PC-9 (cell line): ENCODE data around the gene FBXW12. TPM values are rescaled to one million over a fixed set of nuclear protein-coding genes. Genes with fewer than 3 reads are reported as not detected.
A peak's percentile ranks its signal among the peaks of the same experiment; 100 is the strongest.

Experiments used
- BruUV-seq: library from RNA; stranded (reverse); fragments of 400-500 nt; replicated peaks from 2 replicates; lab custom pipeline; 2021; lab: Mats Ljungman, UMichigan
- CTCF ChIA-PET: fragments of 300-600 bp; sonication (Branson Sonifier 250); formaldehyde crosslinking; loops from one replicate; lab custom pipeline; 2022; ENCODE audit warnings: antibody characterized with exemption; lab: Charles Lee
- POLR2A ChIA-PET: fragments of 300-600 bp; sonication (Branson Sonifier 250); formaldehyde crosslinking; loops from one replicate; lab custom pipeline; 2022; ENCODE audit warnings: antibody characterized with exemption; ENCODE audit not compliant: unreplicated experiment; lab: Charles Lee
- DNase-seq, 2 experiments: peaks; one replicate each; pipeline versions ENCODE4 v3.0.0 to v3.0.0-alpha.2; 2015 to 2022; ENCODE audit warnings: mixed read lengths in 1 of 2
- H2AFZ ChIP-seq: fragments of 200-600 bp; sonication (generic); 2 replicates; pipeline ENCODE4 v1.8.1; 2017; ENCODE audit warnings: antibody characterized with exemption
- H3F3A ChIP-seq: fragments of 200-600 bp; sonication (generic); 2 replicates; pipeline ENCODE4 v1.8.1; 2017; ENCODE audit warnings: antibody characterized with exemption, mild to moderate bottlenecking, low read depth; ENCODE audit not compliant: insufficient read depth
- H3K27ac ChIP-seq: fragments of 200-600 bp; sonication (generic); 2 replicates; pipeline ENCODE4 v1.6.1; 2016; ENCODE audit warnings: mixed run types
- H3K27me3 ChIP-seq: fragments of 200-600 bp; sonication (generic); 2 replicates; pipeline ENCODE4 v1.6.1; 2016; ENCODE audit warnings: low read depth, mixed run types; ENCODE audit not compliant: insufficient read depth
- H3K36me3 ChIP-seq: fragments of 200-600 bp; sonication (generic); 2 replicates; pipeline ENCODE4 v1.6.1; 2016; ENCODE audit warnings: low read depth, mixed run types
- H3K4me1 ChIP-seq: fragments of 200-600 bp; sonication (generic); replicated peaks from 2 replicates; pipeline ENCODE4 v1.6.1; 2016; ENCODE audit warnings: mixed run types; ENCODE audit not compliant: insufficient read depth
- H3K4me2 ChIP-seq: fragments of 200-600 bp; sonication (generic); 2 replicates; pipeline ENCODE4 v1.6.1; 2017; ENCODE audit warnings: mixed run types
- H3K4me3 ChIP-seq: fragments of 200-600 bp; sonication (generic); 2 replicates; pipeline ENCODE4 v1.6.1; 2016; ENCODE audit warnings: mixed run types
- H3K79me2 ChIP-seq: fragments of 200-600 bp; sonication (generic); 2 replicates; pipeline ENCODE4 v1.6.1; 2017; ENCODE audit warnings: low read depth, mixed run types
- H3K9me2 ChIP-seq: fragments of 200-600 bp; sonication (generic); 2 replicates; pipeline ENCODE4 v1.8.1; 2017; ENCODE audit warnings: mild to moderate bottlenecking; ENCODE audit not compliant: insufficient read depth
- H3K9me3 ChIP-seq: fragments of 200-600 bp; sonication (generic); 2 replicates; pipeline ENCODE4 v1.8.1; 2016; ENCODE audit warnings: low read depth; ENCODE audit not compliant: insufficient read depth
- H4K20me1 ChIP-seq: fragments of 200-600 bp; sonication (generic); 2 replicates; pipeline ENCODE4 v1.8.1; 2017; ENCODE audit not compliant: insufficient read depth
- EZH2 ChIP-seq: fragments of 200-600 bp; sonication (generic); IDR thresholded peaks from 2 replicates; pipeline ENCODE4 v1.8.0; 2017; ENCODE audit warnings: antibody characterized with exemption, low read depth
- intact Hi-C: fragments of 100-400 bp; cut with micrococcal nuclease; formaldehyde crosslinking; loops from one replicate; pipeline ENCODE4 v1.10.0; 2022; ENCODE audit not compliant: unreplicated experiment
- total RNA-seq: library from RNA; stranded (reverse); gene quantifications from 2 replicates; pipeline ENCODE4 v1.2.3, GENCODE V29; 2021
- TF ChIP-seq, protein P1 (sequence below): fragments of 200-600 bp; sonication (generic); conservative IDR thresholded peaks from 2 replicates; pipeline ENCODE4 v1.6.1; 2017; ENCODE audit warnings: mixed run types, antibody characterized with exemption, mild to moderate bottlenecking, moderate library complexity

FBXW12 gene
- total RNA-seq, 1 experiment from 2014 or later = not detected

DNA sequence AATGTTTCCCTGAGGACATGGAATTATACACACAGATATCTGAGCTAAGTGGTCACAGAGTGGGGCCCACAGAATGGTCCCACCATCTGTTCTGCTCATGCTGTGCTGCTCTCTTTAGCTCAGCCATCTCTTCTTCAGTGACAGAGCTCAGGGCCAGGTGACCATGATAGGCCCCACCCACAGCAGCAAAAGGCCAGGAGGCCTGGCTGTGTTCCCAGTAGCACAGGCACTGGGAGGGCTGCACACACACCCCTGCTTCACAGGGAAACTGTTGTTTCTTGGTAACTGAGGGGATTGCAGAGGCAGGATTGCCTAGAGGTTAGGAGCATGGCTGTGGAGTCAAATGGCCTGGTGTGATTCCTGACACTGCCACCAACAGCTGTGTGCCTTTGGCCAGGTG is 4.8 kb upstream of the FBXW12 start:
- intact Hi-C loops = no loop called here
- CTCF ChIA-PET = interaction anchor here (0.7 kb wide), 1 partner anchor 124 kb away, joined by 8 read pairs; no protein-coding TSS in a partner anchor

DNA sequence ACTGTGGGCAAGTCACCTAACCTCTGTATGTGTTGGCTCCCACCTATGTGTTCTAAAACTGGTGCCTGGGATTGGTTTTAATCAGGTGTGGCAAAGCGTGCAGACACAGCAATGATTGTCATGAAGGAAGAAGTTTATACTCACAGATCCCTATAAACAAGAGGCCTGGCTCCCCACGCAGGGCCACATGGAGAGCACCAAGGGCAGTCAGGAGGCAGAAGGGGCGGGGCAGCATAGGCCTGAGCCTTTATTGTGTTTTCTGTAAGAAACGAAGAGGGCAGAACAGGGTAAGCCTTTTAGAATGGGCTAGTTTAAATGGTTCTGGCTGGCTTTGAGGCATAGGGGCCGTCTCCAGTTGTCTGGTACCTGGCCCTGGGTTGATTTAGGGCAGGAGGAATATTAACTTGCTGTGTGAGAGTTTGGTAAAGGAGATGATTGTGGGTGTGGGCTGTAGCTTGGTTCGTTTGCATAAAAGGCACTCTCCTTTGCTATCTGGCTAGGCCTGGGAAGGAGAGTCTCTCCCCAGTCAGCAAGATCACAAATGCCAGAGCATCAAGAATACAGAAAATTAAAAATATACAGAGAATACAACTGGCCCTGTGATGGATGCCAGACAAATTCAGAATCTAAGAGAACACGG is 2.2 kb upstream of the FBXW12 start:
- intact Hi-C loops = no loop called here
- Histone ChIP-seq H3K9me3 (no peaks in the 10 kb centered on the region), H3K4me2 (no peak overlapping the region), H4K20me1 (no peaks in the 10 kb centered on the region), H3K9me2 (no peaks in the 10 kb centered on the region), H3K4me3 (no peak overlapping the region), H3F3A (no peaks in the 10 kb centered on the region), H3K36me3 (no peaks in the 10 kb centered on the region), H3K79me2 (no peaks in the 10 kb centered on the region), H2AFZ (no peak overlapping the region), H3K4me1 (no peaks in the 10 kb centered on the region), H3K27ac (no peak overlapping the region), H3K27me3 (no peaks in the 10 kb centered on the region)
- CTCF ChIA-PET = no interaction called here
- no peak for DNase-seq
- POLR2A ChIA-PET = no interaction called here
- TF ChIP-seq, protein P1, sequence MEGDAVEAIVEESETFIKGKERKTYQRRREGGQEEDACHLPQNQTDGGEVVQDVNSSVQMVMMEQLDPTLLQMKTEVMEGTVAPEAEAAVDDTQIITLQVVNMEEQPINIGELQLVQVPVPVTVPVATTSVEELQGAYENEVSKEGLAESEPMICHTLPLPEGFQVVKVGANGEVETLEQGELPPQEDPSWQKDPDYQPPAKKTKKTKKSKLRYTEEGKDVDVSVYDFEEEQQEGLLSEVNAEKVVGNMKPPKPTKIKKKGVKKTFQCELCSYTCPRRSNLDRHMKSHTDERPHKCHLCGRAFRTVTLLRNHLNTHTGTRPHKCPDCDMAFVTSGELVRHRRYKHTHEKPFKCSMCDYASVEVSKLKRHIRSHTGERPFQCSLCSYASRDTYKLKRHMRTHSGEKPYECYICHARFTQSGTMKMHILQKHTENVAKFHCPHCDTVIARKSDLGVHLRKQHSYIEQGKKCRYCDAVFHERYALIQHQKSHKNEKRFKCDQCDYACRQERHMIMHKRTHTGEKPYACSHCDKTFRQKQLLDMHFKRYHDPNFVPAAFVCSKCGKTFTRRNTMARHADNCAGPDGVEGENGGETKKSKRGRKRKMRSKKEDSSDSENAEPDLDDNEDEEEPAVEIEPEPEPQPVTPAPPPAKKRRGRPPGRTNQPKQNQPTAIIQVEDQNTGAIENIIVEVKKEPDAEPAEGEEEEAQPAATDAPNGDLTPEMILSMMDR = no peak
- TF ChIP-seq EZH2 = no peak
- no TSS peak for BruUV-seq

More for the DNA sequence above, 4.8 kb upstream of the FBXW12 start:
- no TSS peak for BruUV-seq
- Histone ChIP-seq H3K4me2 (no peak overlapping the region), H3K36me3 (no peaks in the 10 kb centered on the region), H4K20me1 (no peaks in the 10 kb centered on the region), H3K4me1 (no peaks in the 10 kb centered on the region), H3K27ac (no peak overlapping the region), H3K79me2 (no peaks in the 10 kb centered on the region), H3K9me3 (no peaks in the 10 kb centered on the region), H3K27me3 (no peaks in the 10 kb centered on the region), H3F3A (no peaks in the 10 kb centered on the region), H3K4me3 (no peak overlapping the region), H3K9me2 (no peaks in the 10 kb centered on the region), H2AFZ (no peak overlapping the region)
- DNase-seq = peak in 1 of 2 experiments; percentile 9
- no peak for TF ChIP-seq EZH2
- TF ChIP-seq, protein P1 = no peak
- POLR2A ChIA-PET = no interaction called here

DNA sequence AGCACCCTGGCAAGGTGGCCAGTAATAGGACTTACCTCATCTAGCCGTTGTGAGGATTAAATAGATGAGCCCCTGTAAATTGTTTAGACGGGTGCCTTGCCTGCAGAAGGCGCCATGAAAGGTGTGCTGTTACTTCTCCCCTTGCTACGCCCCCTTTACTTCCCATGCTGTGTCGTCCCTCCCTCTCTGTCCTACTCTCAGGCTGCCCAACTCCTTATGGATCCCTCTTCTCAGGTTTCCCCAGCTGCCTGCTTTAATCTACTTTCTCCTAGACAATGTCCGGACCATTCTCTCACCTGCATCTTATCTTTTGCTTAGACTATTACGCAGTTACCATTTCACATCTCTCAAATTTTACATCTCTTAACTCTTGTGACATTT is 1.7 kb upstream of the FBXW12 start:
- Histone ChIP-seq H3K4me1 (no peaks in the 10 kb centered on the region), H3K36me3 (no peaks in the 10 kb centered on the region), H3K9me2 (no peaks in the 10 kb centered on the region), H3K79me2 (no peaks in the 10 kb centered on the region), H3K4me2 (no peak overlapping the region), H3K4me3 (no peak overlapping the region), H4K20me1 (no peaks in the 10 kb centered on the region), H2AFZ (no peak overlapping the region), H3K27ac (no peak overlapping the region), H3K27me3 (no peaks in the 10 kb centered on the region), H3F3A (no peaks in the 10 kb centered on the region), H3K9me3 (no peaks in the 10 kb centered on the region)
- intact Hi-C loops = no loop called here
- DNase-seq = no peak
- BruUV-seq = no TSS peak
- ChIA-PET CTCF (no interaction called here), POLR2A (no interaction called here)
- TF ChIP-seq, protein P1 = no peak
- no peak for TF ChIP-seq EZH2
